ENCODE measurements around the gene GZMH. TPM values are rescaled to one million over a fixed set of nuclear protein-coding genes. Genes with fewer than 3 reads are reported as not detected.

The GZMH gene
- total RNA-seq, 2 donors from 2014 or later, result 0.93 TPM; not detected in 1

DNA sequence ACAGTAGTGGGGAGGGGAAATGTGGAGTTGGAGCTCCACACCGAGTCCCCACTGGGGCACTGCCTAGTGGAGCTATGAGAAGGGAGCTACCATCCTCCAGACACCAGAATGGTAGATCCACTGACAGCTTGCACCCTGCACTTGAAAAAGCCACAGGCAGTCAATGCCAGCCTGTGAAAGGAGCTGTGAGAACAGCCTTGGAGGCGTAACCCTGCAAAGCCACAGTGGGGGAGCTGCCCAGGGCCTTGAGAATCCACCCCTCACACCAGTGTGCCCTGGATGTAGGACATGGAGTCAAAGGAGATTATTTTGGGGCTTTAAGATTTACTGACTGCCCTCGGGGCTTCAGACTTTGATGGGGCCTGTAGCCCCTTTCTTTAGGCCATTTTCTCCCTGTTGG lies 46.0 kb downstream of the GZMH start:
- Histone ChIP-seq H3K4me1 (no peaks in the 10 kb centered on the region), H3K27ac (no peak overlapping the region), H3K27me3 (no peaks in the 10 kb centered on the region), H3K4me3 (no peak overlapping the region), H3K9me3 (peaks cover 0 to 36% of the 10 kb centered on the region in 2 donors), H3K36me3 (no peaks in the 10 kb centered on the region)
- no peak for DNase-seq (ENCODE audit: low spot score)
- TF ChIP-seq, protein P1, sequence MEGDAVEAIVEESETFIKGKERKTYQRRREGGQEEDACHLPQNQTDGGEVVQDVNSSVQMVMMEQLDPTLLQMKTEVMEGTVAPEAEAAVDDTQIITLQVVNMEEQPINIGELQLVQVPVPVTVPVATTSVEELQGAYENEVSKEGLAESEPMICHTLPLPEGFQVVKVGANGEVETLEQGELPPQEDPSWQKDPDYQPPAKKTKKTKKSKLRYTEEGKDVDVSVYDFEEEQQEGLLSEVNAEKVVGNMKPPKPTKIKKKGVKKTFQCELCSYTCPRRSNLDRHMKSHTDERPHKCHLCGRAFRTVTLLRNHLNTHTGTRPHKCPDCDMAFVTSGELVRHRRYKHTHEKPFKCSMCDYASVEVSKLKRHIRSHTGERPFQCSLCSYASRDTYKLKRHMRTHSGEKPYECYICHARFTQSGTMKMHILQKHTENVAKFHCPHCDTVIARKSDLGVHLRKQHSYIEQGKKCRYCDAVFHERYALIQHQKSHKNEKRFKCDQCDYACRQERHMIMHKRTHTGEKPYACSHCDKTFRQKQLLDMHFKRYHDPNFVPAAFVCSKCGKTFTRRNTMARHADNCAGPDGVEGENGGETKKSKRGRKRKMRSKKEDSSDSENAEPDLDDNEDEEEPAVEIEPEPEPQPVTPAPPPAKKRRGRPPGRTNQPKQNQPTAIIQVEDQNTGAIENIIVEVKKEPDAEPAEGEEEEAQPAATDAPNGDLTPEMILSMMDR (IDR thresholded peaks at IDR 0.05), result no peak

GRCh38 chr14:24556756-24557155 lies 52.7 kb downstream of the GZMH start:
- TF ChIP-seq, protein P1 (IDR thresholded peaks at IDR 0.05), result no peak
- no peak overlapping the region for H3K27ac ChIP-seq

More at GRCh38 chr14:24556756-24557155, 52.7 kb downstream of the GZMH start:
- no peak for DNase-seq (ENCODE audit: low spot score)
- Histone ChIP-seq H3K4me3 (no peak overlapping the region), H3K27me3 (no peaks in the 10 kb centered on the region), H3K9me3 (no peaks in the 10 kb centered on the region), H3K36me3 (no peaks in the 10 kb centered on the region), H3K4me1 (no peaks in the 10 kb centered on the region)

Other genes with a start within 250 kb of the GZMH start
- gene NFATC4, start 241.5 kb downstream of the GZMH start, total RNA-seq, result 10 to 100 TPM; 12.5 to 13.4 TPM
- 10 to 100 TPM in 1 of 2 donors, 1 to 10 TPM in 1; 6.0 to 10.1 TPM for gene NYNRIN, start 210.7 kb downstream of the GZMH start, total RNA-seq
- gene CBLN3, start 180.0 kb downstream of the GZMH start, total RNA-seq, result 1 to 10 TPM in 1 of 2 donors, under 1 TPM in 1; 0.48 to 1.4 TPM
- gene KHNYN, start 179.7 kb downstream of the GZMH start, total RNA-seq, result 10 to 100 TPM; 16.3 to 23.0 TPM
- 10 to 100 TPM; 49.2 to 55.1 TPM for gene SDR39U1, start 166.9 kb downstream of the GZMH start, total RNA-seq
- gene CMA1, start 101.4 kb downstream of the GZMH start, total RNA-seq, result not detected
- gene CTSG, start 33.4 kb downstream of the GZMH start, total RNA-seq, result not detected
- 1 to 10 TPM in 1 of 2 donors, not detected in 1; 2.0 TPM for gene GZMB, start 24.5 kb upstream of the GZMH start, total RNA-seq